NCI-H1930 (cell line): ENCODE measurements around the gene PLCD1.
"Not testable (repeated sequence)": the region's sequence is repeated elsewhere in the genome, so short reads cannot be mapped to it uniquely, and the experiment has no call there.

ENCODE experiments used
- DNase-seq, 2 experiments: peaks; one replicate each; lab custom pipeline; 2025; lab: John Stamatoyannopoulos, UW

PLCD1 gene

DNA sequence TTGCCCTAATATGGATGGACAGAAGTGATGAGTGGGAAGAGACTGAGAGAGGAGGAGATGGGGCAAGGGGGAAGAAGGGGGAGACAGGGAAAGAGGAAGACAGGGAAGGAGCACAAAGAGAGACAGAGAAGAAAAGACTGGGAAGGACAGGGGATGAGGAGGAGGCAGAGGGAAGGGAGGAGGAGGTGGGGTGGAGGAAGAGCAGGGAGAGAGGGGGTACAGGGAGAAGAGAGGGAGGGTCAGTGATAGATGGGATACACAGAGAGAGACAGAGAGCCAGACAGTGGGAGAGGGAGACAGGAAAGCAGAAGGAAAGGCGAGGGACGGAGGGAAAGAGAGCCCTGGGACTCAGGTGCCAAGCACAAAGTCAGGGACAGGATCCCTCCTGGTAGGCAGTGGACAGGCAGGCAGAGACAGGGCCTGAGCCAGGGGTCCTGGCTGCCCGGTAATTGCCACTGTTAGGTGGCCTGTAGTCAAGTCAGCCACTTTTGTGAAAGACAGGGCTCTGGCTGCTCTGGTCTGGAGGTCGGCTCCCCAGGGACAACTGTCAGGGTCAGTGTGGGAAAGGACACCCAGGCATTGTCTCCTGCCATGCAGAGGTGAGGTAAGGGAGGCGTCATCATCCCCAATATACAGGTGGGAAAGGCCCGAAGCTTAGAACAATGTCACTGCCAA is 29.1 kb downstream of the PLCD1 start:
- no peak for DNase-seq

DNA sequence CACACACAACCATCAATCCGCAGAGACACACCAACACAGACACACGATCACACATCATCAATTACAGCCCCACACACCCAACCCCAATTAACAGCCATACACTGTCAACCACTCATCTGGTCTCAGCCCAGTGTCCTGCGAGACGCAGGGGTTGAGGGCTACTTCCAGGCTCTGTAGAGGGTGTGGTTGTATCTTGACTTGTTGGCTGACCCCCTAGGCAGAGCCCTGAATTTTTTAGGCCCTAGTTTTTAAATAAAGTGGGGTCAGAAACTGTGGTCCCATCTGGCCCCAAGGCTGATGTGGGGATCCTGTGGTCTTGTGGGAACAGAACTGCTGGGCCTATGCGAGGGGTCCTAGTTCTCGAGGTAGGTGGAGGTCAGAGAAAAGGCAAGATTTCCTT is 29.6 kb downstream of the PLCD1 start:
- DNase-seq, result no peak

- DNase-seq, result no peak
Measured at GRCh38 chr3:37997791-37998370, 31.6 kb downstream of the PLCD1 start.

DNA sequence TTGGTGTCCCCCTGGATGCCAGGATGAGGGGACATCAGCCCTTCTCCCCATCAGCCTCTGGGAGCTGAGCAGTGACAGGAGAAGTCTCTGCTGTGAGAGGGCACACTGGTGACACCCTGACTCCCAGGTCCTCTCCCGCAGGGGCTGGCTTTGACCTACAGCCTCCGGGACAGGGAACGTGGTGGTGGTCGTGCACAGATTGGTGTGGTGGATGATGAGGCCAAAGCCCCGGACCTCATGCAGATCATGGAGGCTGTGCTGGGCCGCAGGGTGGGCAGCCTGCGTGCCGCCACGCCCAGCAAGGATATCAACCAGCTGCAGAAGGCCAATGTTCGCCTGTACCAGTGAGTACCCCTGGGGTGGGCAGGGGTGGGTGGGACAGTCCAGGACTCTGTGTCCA is 32.1 kb downstream of the PLCD1 start:
- DNase-seq, result no peak

DNA sequence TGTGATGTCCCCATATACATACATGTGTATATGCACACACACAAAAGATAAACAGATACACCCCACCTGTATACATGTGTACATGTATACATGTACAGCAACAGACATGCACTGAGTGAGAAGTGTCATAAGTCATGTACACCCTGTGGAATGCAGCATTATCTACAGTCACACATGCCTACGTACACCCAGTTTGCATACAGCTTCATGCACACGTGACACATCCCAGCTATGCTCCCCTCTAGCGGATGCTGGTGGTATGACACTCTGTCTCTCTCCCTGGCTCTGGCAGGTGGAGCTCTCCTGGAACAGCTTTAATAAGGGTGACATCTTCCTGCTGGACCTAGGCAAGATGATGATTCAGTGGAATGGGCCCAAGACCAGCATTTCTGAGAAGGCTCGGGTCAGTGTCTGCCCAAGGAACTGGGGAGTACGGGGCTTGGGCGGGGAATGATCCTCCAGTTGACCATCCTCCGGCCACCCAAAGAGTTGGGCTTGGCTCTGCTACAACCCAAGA is 32.6 kb downstream of the PLCD1 start:
- DNase-seq, result peak; percentile 41 to 55

DNA sequence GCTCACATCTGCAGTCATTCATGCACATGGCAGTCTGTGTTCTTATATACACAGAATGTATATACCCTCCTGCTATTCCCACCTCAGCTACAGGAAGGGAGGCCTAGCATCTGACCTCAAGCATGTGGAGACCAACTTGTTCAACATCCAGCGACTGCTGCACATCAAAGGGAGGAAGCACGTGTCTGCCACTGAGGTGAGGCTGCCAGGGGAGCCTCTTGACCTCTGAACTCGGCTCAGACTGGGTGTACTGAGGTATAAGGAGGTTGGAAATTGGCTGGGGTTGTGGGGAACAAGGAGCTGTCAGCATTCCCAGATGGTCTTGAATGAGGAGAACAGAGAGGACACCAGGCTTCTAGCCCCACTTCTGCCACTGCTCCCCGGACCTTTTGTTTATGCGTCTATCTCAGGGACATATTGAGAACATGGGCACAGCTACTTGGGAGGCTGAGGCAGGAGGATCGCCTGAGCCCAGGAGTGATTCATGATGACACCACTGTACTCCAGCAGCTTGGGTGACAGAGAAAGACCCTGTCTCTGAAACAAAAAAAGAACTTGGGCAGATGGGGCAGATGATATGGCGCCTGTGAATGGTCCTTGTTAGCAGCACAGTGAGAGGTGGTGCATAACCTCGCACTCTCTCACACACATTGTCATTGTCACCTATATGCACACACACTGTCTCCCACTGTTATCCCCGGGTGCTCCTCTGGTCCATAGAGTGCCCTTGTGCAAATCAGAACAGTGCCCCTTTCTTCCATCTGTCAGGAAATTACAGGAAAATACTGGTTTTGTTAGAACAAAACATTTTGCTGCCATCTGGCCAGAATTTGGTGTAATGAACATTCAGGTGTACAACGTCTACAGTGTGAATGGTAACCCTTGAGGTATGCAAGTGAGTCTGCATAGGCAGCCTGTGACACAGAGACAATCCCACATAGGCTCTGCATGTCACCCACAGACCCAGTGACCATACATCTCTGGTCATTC is 33.5 kb downstream of the PLCD1 start:
- DNase-seq, result no peak

- DNase-seq, result no peak
Measured at GRCh38 chr3:37994639-37994972, 34.8 kb downstream of the PLCD1 start.

DNA sequence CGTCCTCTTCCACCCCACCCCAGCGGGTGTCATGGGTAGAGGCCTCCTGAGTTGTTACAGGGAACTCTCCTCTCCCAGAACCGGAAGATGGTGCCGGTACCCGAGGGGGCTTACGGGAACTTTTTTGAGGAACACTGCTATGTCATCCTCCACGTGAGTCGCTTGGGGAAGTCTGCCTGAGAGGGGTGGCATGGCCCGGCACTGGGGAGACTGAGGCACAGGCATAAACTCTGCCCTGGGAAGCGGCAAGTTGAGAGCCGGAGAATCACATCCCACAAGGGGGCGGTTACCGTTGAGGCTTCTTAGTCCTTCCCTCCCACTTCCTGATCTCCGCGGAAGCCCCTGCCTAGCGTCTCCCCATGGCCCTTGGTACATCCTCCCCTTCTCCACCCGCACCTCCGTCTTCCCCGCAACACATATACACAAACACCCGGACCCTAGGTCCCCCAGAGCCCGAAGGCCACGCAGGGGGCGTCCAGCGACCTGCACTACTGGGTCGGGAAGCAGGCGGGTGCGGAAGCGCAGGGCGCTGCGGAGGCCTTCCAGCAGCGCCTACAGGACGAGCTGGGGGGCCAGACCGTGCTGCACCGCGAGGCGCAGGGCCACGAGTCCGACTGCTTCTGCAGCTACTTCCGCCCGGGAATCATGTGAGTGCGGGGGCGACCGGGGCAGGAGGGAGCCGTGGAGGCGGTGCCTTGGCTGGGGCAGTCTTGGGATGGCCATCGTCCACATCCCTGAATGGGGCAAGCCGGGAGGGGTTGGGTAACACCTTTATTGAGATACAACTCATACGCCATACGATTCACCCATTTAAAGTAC is 35.4 kb downstream of the PLCD1 start:
- no peak for DNase-seq

DNA sequence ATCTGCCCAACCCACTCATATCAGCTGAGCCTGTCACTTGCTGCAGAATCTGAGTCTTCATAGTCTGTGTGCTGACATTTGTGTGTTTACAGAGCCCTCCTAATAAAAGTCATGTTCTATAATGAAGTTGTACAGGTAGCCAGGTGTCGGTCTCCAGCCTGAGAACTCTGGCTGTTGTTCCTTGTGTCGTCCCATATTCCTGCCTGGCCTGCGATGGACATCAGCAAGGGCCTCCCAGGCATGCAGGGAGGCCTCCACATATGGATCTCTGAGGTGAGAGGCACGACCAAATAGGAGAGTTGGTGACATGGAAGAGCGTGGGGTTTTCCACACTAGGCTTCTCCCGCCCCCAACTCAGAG is 36.0 kb downstream of the PLCD1 start:
- DNase-seq, result no peak

- no peak for DNase-seq
Measured at GRCh38 chr3:37993067-37993455, 36.4 kb downstream of the PLCD1 start.

DNA sequence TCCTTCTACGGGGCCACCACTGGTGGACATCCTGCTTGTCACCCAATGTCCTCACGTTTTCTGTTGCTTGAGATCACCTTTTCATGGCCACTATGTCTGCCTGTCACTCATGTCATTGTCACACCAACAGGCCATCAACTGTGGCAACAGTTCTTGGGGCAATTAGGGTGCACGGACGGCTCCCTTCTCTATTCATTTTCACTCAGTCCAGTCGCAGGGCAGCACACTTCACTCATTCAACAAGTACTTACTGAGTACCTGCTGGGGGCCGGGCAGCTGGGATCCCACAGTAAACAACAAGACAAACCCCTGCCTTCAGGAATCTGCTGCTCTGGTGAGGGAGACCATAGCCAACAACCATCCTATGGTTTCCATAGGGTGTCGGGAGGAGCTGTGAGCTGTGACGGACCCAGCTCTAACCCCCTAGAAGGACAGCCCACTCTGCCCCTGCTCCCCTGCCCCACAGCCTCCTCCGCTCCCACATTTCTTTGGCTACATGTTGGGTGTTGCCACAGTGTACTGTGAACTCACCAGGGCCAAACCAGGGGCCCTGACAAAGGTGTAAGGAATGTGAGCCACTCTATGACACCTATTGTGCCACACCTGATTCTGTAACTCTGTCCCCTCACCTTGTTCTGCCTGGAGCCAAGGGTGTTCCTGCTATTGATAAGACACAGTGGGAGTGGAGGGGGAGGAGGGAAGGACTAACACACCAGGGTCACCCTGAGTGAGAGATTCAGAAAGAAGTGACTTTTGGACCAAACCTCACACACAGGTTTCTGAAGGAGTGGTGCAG is 37.0 kb downstream of the PLCD1 start:
- no peak for DNase-seq

DNA sequence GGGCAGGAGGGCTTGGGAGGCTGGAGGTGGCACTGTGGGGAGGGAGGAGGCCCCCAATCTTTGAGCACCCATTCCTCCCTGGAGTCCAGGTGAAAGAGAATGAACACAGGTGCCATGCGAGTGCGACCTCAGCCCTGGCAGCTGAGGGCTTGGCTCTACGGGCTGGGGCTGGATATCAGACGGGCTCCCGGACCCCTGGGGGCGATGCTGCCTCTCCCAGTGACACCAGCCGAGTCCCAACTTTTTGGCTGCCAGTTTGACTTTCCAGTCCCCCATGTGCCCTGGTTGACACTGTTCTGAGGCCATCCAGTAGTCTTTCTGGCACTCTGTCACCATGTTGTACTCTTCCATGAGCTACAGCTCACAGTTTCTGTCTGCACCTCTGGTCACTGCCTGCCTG is 37.6 kb downstream of the PLCD1 start:
- no peak for DNase-seq

GRCh38 chr3:37991109-37991508 is 38.3 kb downstream of the PLCD1 start:
- no peak for DNase-seq

GRCh38 chr3:37990527-37990926 is 38.9 kb downstream of the PLCD1 start, which contains the start of gene VILL:
TSS of gene VILL (plus strand) at chr3:37990786. CDS start at chr3:37993673, 2,887 bp downstream.
- DNase-seq, result no peak

GRCh38 chr3:37989821-37990480 is 39.5 kb downstream of the PLCD1 start:
- no peak for DNase-seq

DNA sequence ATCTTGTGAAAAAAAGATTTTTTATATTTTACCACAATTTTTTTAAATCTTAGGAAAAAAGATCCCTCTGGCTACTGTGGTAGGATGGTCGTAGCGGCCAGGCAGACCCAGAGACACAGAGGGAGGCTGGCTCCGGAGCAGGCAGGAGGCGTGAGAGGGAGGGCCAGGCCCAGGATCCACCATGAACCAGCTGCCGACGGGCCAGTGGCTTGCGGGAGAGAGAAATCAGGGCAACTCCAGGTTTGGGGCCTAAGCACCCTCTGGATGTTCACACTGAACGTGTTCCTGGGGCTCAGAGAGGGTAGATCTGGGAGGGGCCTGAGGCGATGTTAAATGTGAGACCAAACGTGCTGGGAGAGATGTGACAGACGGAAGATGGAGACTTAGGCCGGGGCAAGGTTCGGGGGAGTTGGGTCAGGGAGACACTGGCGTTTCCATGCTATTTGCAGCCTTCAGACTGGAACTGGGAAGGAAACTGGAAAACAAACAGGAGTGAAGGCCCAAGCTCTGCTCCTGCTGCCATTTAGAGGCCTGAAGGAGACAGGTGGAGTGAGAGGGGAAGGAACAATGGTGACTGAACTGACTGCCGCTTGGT is 40.4 kb downstream of the PLCD1 start:
- DNase-seq, result no peak

DNA sequence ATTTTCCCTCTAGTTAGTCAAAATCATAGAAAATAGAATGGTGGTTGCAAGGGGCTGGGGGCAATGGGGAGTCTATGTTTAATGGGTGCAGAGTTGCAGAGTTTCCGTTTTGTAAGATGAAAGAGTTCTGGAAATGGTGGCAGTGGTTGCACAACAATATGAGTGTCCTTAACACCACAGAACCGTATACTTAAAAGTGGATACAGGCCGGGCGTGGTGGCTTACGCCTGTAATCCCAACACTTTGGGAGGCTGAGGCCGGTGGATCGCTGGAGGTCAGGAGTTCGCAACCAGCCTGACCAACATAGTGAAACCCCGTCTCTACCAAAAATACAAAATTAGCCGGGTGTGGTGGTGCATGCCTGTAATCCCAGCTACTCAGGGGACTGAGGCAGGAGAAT is 41.1 kb downstream of the PLCD1 start:
- not testable (repeated sequence) for DNase-seq

- DNase-seq, result no peak
Measured at GRCh38 chr3:37987751-37988179, 41.7 kb downstream of the PLCD1 start.

DNA sequence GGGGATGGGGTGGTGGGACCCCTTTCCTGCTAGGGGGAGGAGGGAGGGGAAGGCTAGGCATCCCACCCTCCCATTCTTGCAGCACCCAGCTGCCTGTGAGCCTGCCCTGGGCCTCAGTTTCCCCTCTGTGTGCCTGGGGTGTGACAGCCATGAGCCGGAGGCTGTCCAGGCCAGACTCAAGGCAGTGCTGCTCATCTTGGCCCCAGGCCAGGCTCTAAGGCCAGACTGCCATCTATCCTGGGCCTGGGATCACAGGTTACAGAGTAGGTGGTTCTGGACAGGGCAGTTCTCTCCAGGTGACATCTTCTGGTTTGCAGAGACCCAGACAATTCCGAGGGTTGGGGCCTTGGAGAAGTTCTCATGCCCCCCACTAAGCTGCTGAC is 42.1 kb downstream of the PLCD1 start:
- no peak for DNase-seq
